Measurements from ENCODE around the gene KIF26B. TPM values are rescaled to one million over a fixed set of nuclear protein-coding genes. Genes with fewer than 3 reads are reported as not detected.

KIF26B gene
- polyA plus RNA-seq, 1 of the 3 experiments (the other 2 are of a cell fraction) = 2.6 TPM

DNA sequence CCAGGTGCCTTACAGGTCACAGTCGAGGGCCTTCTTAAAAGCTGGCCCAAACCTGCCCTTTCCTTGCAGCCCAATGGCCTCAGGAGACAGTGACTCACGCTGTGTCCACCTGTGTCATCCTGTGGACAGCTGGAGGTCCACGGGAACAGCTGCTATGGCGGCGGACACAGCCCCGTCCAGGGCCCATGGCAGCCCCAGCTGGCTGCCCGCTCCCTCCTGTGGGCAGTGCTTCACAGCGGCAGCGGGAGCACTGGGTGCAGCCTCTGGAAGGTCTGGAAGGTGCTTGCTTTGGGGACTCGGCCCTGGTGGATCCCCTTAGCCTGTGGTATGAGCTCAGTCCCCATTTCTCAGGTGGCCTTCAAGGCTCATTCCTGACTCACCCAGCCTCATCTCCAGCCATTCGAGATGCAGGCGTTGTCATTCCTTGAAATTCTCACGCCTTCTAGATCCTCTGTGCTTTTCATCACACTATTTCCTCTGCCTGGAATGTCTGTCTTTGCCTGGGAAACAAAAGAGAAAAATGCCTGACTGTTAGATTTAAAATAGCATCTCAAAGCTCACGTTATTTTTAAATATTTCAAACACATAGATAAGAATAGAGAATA is 86.8 kb downstream of the KIF26B start:
- TF ChIP-seq, protein P1, sequence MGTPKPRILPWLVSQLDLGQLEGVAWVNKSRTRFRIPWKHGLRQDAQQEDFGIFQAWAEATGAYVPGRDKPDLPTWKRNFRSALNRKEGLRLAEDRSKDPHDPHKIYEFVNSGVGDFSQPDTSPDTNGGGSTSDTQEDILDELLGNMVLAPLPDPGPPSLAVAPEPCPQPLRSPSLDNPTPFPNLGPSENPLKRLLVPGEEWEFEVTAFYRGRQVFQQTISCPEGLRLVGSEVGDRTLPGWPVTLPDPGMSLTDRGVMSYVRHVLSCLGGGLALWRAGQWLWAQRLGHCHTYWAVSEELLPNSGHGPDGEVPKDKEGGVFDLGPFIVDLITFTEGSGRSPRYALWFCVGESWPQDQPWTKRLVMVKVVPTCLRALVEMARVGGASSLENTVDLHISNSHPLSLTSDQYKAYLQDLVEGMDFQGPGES (IDR thresholded peaks at IDR 0.05; ENCODE audit: low read depth, low read length) = no peak
- no peak for TF ChIP-seq SIN3A (IDR thresholded peaks at IDR 0.05; ENCODE audit: borderline replicate concordance, low read depth, low read length)
- no peak for TF ChIP-seq GABPA (IDR thresholded peaks at IDR 0.05; ENCODE audit: low read depth)
- TF ChIP-seq MEF2A (IDR thresholded peaks at IDR 0.05; ENCODE audit: borderline replicate concordance, low read depth) = no peak
- TF ChIP-seq, protein P2, sequence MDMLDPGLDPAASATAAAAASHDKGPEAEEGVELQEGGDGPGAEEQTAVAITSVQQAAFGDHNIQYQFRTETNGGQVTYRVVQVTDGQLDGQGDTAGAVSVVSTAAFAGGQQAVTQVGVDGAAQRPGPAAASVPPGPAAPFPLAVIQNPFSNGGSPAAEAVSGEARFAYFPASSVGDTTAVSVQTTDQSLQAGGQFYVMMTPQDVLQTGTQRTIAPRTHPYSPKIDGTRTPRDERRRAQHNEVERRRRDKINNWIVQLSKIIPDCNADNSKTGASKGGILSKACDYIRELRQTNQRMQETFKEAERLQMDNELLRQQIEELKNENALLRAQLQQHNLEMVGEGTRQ (IDR thresholded peaks at IDR 0.05; ENCODE audit: borderline replicate concordance, low read depth, low read length) = no peak
- TF ChIP-seq MXI1 (IDR thresholded peaks at IDR 0.05; ENCODE audit: low read depth, low read length) = no peak
- TF ChIP-seq, protein P3, sequence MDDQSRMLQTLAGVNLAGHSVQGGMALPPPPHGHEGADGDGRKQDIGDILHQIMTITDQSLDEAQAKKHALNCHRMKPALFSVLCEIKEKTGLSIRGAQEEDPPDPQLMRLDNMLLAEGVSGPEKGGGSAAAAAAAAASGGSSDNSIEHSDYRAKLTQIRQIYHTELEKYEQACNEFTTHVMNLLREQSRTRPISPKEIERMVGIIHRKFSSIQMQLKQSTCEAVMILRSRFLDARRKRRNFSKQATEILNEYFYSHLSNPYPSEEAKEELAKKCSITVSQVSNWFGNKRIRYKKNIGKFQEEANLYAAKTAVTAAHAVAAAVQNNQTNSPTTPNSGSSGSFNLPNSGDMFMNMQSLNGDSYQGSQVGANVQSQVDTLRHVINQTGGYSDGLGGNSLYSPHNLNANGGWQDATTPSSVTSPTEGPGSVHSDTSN (IDR thresholded peaks at IDR 0.05) = no peak
- TF ChIP-seq FOXM1 (IDR thresholded peaks at IDR 0.05; ENCODE audit: low read depth) = no peak
- TF ChIP-seq EZH2phosphoT487 (IDR thresholded peaks at IDR 0.05; ENCODE audit: borderline replicate concordance, low read depth) = no peak
- no peak for TF ChIP-seq RCOR1 (IDR thresholded peaks at IDR 0.05; ENCODE audit: low read length)
- TF ChIP-seq YY1 (IDR thresholded peaks at IDR 0.05; ENCODE audit: low read depth) = no peak
- no peak for TF ChIP-seq POLR2AphosphoS5 (IDR thresholded peaks at IDR 0.05; ENCODE audit: low read depth, low read length)
- TF ChIP-seq FOSL2 (IDR thresholded peaks at IDR 0.05; ENCODE audit: borderline replicate concordance, low read depth) = no peak
- TF ChIP-seq TAF1 (IDR thresholded peaks at IDR 0.05; ENCODE audit: borderline replicate concordance, low read depth, low read length) = no peak
- TF ChIP-seq RXRA (IDR thresholded peaks at IDR 0.05; ENCODE audit: borderline replicate concordance, low read depth) = no peak
- TF ChIP-seq, protein P4, sequence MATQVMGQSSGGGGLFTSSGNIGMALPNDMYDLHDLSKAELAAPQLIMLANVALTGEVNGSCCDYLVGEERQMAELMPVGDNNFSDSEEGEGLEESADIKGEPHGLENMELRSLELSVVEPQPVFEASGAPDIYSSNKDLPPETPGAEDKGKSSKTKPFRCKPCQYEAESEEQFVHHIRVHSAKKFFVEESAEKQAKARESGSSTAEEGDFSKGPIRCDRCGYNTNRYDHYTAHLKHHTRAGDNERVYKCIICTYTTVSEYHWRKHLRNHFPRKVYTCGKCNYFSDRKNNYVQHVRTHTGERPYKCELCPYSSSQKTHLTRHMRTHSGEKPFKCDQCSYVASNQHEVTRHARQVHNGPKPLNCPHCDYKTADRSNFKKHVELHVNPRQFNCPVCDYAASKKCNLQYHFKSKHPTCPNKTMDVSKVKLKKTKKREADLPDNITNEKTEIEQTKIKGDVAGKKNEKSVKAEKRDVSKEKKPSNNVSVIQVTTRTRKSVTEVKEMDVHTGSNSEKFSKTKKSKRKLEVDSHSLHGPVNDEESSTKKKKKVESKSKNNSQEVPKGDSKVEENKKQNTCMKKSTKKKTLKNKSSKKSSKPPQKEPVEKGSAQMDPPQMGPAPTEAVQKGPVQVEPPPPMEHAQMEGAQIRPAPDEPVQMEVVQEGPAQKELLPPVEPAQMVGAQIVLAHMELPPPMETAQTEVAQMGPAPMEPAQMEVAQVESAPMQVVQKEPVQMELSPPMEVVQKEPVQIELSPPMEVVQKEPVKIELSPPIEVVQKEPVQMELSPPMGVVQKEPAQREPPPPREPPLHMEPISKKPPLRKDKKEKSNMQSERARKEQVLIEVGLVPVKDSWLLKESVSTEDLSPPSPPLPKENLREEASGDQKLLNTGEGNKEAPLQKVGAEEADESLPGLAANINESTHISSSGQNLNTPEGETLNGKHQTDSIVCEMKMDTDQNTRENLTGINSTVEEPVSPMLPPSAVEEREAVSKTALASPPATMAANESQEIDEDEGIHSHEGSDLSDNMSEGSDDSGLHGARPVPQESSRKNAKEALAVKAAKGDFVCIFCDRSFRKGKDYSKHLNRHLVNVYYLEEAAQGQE (IDR thresholded peaks at IDR 0.05; ENCODE audit: low read depth, low read length) = no peak
- TF ChIP-seq CHD2 (IDR thresholded peaks at IDR 0.05; ENCODE audit: low read length, partially characterized antibody) = no peak
- Histone ChIP-seq H3K27ac (ENCODE audit: low read depth in 2 of 2, low read length in 1 of 2) (no peak overlapping the region), H3K9me2 (no peaks in the 10 kb centered on the region), H3K79me2 (ENCODE audit: insufficient read depth) (no peaks in the 10 kb centered on the region), H2AFZ (ENCODE audit: low read depth) (no peak overlapping the region), H3K9me3 (no peaks in the 10 kb centered on the region), H3K4me2 (no peak overlapping the region), H4K20me1 (ENCODE audit: insufficient read depth) (peaks cover 6% of the 10 kb centered on the region; the same call in 1 of the 2 replicates), H3K36me3 (replicated peaks in 1 of 2; ENCODE audit: control insufficient read depth in 1 of 2, insufficient read depth in 2 of 2, low read length in 1 of 2) (peaks cover 0 to 5% of the 10 kb centered on the region in 2 experiments), H3K4me3 (ENCODE audit: low read depth in 2 of 2, low read length in 1 of 2) (no peak overlapping the region), H3K9ac (no peak overlapping the region), H3K27me3 (ENCODE audit: insufficient read depth) (no peaks in the 10 kb centered on the region), H3K4me1 (ENCODE audit: control insufficient read depth in 1 of 2, insufficient read depth in 2 of 2, low read depth in 1 of 2, low read length in 1 of 2) (peaks cover 0 to 7% of the 10 kb centered on the region in 2 experiments; a peak in 1 of 4 replicates), H3F3A (replicated peaks; ENCODE audit: insufficient read depth) (no peaks in the 10 kb centered on the region)
- ChIA-PET CTCF (interaction anchor here (0.6 to 1.4 kb wide), 2 partner anchors 20 to 85 kb away, joined by 3 to 5 read pairs; no protein-coding TSS in a partner anchor), POLR2A (no interaction called here)
- 89% methylated on average over 11 of the region's 14 CpGs for WGBS (ENCODE audit: low lambda C conversion rate)
- DNase-seq = no peak

All from SK-N-SH (cell line).